Mesenchymal stem cell (in vitro differentiated cells and primary cell): ENCODE measurements around the gene KCNQ5.

Source experiments
- DNase-seq: peaks from one replicate; pipeline ENCODE4 v3.0.0-alpha.2; 2013
- H2AFZ ChIP-seq: one replicate; pipeline ENCODE4 v1.6.1; 2013; ENCODE audit warnings: low read depth, mild to moderate bottlenecking, control low read depth, inconsistent platforms, low read length, moderate library complexity
- H2AK5ac ChIP-seq: 2 replicates; pipeline ENCODE4 v1.6.1; 2013; ENCODE audit warnings: low read length, moderate library complexity, mild to moderate bottlenecking, inconsistent platforms; ENCODE audit not compliant: severe bottlenecking
- H2BK120ac ChIP-seq: one replicate; pipeline ENCODE4 v1.6.1; 2013; ENCODE audit warnings: low read depth, mild to moderate bottlenecking, inconsistent platforms, low read length, moderate library complexity
- H2BK12ac ChIP-seq, 2 experiments: one replicate each; pipeline ENCODE4 v1.6.1; 2013; ENCODE audit warnings: inconsistent platforms in 2 of 2, low read length in 2 of 2, mild to moderate bottlenecking in 2 of 2, moderate library complexity in 2 of 2, control low read depth in 1 of 2
- H2BK15ac ChIP-seq: one replicate; pipeline ENCODE4 v1.6.1; 2013; ENCODE audit warnings: mild to moderate bottlenecking, low read depth, inconsistent platforms; ENCODE audit not compliant: poor library complexity, severe bottlenecking
- H2BK5ac ChIP-seq: 2 replicates; pipeline ENCODE4 v1.6.1; 2013; ENCODE audit warnings: low read depth, mild to moderate bottlenecking, low read length, control low read depth, inconsistent platforms; ENCODE audit not compliant: poor library complexity, severe bottlenecking
- H3K14ac ChIP-seq, 2 experiments: one replicate each; pipeline ENCODE4 v1.6.1; 2013; ENCODE audit warnings: inconsistent platforms in 2 of 2, low read length in 2 of 2, control low read depth in 1 of 2, mild to moderate bottlenecking in 1 of 2, moderate library complexity in 1 of 2
- H3K18ac ChIP-seq, 2 experiments: one replicate each; pipeline ENCODE4 v1.6.1; 2013; ENCODE audit warnings: inconsistent platforms in 2 of 2, low read length in 2 of 2, control low read depth in 1 of 2, low read depth in 1 of 2, mild to moderate bottlenecking in 1 of 2
- H3K23ac ChIP-seq, 2 experiments: one replicate each; pipeline ENCODE4 v1.6.1; 2013; ENCODE audit warnings: inconsistent platforms in 2 of 2, low read length in 2 of 2, mild to moderate bottlenecking in 2 of 2, moderate library complexity in 2 of 2, control low read depth in 1 of 2
- H3K27ac ChIP-seq: 2 replicates; pipeline ENCODE4 v1.5.1; 2013; ENCODE audit warnings: mild to moderate bottlenecking, moderate library complexity, low read length, control low read depth, inconsistent platforms; ENCODE audit not compliant: poor library complexity, severe bottlenecking
- H3K27me3 ChIP-seq, 2 experiments: 2 replicates each; pipeline versions ENCODE4 v1.6.1 to v1.7.0; 2013; ENCODE audit warnings: low read length in 2 of 2, mild to moderate bottlenecking in 2 of 2, moderate library complexity in 2 of 2, control low read depth in 1 of 2, inconsistent platforms in 1 of 2; ENCODE audit not compliant: control insufficient read depth in 1 of 2, insufficient read depth in 1 of 2
- H3K36me3 ChIP-seq, 2 experiments: 2 replicates each; pipeline versions ENCODE4 v1.6.1 to v1.7.0; 2013; ENCODE audit warnings: low read length in 2 of 2, control low read depth in 1 of 2, inconsistent platforms in 1 of 2, low read depth in 1 of 2, mild to moderate bottlenecking in 1 of 2; ENCODE audit not compliant: insufficient read depth in 2 of 2, control insufficient read depth in 1 of 2
- H3K4ac ChIP-seq, 2 experiments: one replicate each; pipeline ENCODE4 v1.6.1; 2013; ENCODE audit warnings: inconsistent platforms in 2 of 2, low read length in 2 of 2, mild to moderate bottlenecking in 2 of 2, moderate library complexity in 2 of 2, control low read depth in 1 of 2, low read depth in 1 of 2
- H3K4me1 ChIP-seq: 2 replicates; pipeline ENCODE4 v1.6.1; 2013; ENCODE audit warnings: low read depth, low read length, control low read depth; ENCODE audit not compliant: control insufficient read depth, insufficient read depth
- H3K4me2 ChIP-seq: 2 replicates; pipeline ENCODE4 v1.6.1; 2013; ENCODE audit warnings: low read length, mild to moderate bottlenecking, inconsistent platforms; ENCODE audit not compliant: poor library complexity, severe bottlenecking
- H3K4me3 ChIP-seq, 2 experiments: 2 replicates each; pipeline versions ENCODE4 v1.5.1 to v1.7.0; 2013; ENCODE audit warnings: low read length in 2 of 2, mild to moderate bottlenecking in 2 of 2, control low read depth in 1 of 2, low read depth in 1 of 2; ENCODE audit not compliant: insufficient read depth in 1 of 2
- H3K79me1 ChIP-seq: replicated peaks from 2 replicates; pipeline ENCODE4 v1.6.1; 2013; ENCODE audit warnings: mild to moderate bottlenecking, control low read depth, low read length, inconsistent platforms; ENCODE audit not compliant: poor library complexity, severe bottlenecking
- H3K9ac ChIP-seq: 2 replicates; pipeline ENCODE4 v1.7.0; 2013; ENCODE audit warnings: mild to moderate bottlenecking, low read length, moderate library complexity
- H3K9me3 ChIP-seq: 2 replicates; pipeline ENCODE4 v1.7.0; 2013; ENCODE audit warnings: mild to moderate bottlenecking, low read length; ENCODE audit not compliant: control insufficient read depth
- H4K8ac ChIP-seq: one replicate; pipeline ENCODE4 v1.6.1; 2013; ENCODE audit warnings: inconsistent platforms, mild to moderate bottlenecking, low read length, moderate library complexity
- H4K91ac ChIP-seq: one replicate; pipeline ENCODE4 v1.6.1; 2013; ENCODE audit warnings: mild to moderate bottlenecking, low read length, inconsistent platforms
- WGBS: methylation state at CpG from one replicate; pipeline ENCODE4 v1.1.7; 2013; ENCODE audit warnings: mixed read lengths; 5-methylcytosine and 5-hydroxymethylcytosine counted together

Gene KCNQ5

DNA sequence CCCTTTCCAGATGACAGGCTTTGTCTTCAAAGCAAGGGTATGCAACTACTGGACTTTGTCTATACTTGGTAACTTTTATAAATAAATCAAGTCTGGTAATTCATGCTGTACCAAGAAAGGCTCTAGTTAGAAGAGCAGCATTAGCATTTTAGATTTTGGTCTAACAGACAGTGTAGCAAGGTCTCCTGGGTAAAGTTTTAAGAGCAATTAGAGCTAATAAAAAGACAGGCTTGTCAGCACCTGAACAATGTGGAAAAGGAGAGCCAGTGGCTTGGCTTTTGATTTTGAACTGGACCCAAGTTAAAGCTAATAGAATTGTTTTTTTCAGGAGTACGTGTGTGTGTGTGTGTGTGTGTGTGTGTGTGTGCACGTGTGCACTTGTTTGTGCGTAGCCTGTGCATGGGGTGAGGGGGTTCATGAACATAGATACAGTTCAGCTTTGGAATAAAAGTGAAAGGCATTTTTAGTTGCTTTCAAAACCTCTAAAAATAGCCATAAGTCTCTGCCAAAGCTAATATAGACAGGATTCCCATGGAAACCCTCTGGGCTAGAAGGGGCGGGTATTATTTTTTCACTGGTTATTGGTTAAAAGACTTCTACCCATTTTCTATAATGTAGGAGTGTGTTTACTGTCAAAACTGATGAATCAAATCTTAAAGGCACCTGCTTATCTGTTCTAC, 138.4 kb downstream of the KCNQ5 start:
- H3K79me1 ChIP-seq: no peaks in the 10 kb centered on the region
- 96% methylated on average over 2 of the region's 4 CpGs for WGBS

DNA sequence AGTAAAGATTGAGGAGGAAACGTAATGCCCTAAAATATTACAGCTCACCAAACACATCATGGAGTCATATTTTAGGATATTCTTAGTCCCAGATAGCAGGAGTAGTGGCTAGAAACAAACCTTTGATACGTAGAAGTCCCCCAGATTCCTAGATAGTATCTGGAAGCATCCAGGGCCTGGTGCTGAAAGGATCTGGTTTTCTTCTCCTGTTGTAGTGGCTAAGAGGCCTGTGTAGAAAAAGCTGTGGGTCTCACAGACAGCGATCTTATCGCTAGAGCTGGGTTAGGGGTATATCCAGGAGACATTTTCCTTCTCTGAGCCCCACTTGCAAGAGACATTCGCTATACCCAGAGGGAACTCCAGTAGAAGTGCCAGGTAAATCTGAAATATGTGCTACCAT, 139.9 kb downstream of the KCNQ5 start:
- Histone ChIP-seq H3K27ac (no peak overlapping the region), H3K9me3 (peaks cover 4% of the 10 kb centered on the region), H3K14ac (no peak overlapping the region), H2AFZ (no peak overlapping the region), H4K91ac (no peak overlapping the region), H2BK12ac (no peak overlapping the region), H3K79me1 (no peaks in the 10 kb centered on the region), H2AK5ac (no peak overlapping the region), H3K36me3 (no peaks in the 10 kb centered on the region), H3K4me1 (no peaks in the 10 kb centered on the region), H3K18ac (no peak overlapping the region), H4K8ac (no peak overlapping the region), H3K4ac (no peak overlapping the region), H3K23ac (no peak overlapping the region), H2BK15ac (no peak overlapping the region), H3K4me2 (no peak overlapping the region), H2BK120ac (no peak overlapping the region), H2BK5ac (no peak overlapping the region), H3K27me3 (no peaks in the 10 kb centered on the region), H3K9ac (no peak overlapping the region), H3K4me3 (no peak overlapping the region)
- 75% methylated on average over 2 of the region's 5 CpGs for WGBS
- DNase-seq: peak; percentile 16

More for the DNA sequence above, 138.4 kb downstream of the KCNQ5 start:
- Histone ChIP-seq H4K91ac (no peak overlapping the region), H2BK120ac (no peak overlapping the region), H2AK5ac (no peak overlapping the region), H2BK12ac (no peak overlapping the region), H3K23ac (no peak overlapping the region), H3K4me3 (no peak overlapping the region), H3K9ac (no peak overlapping the region), H4K8ac (no peak overlapping the region), H3K27me3 (no peaks in the 10 kb centered on the region), H2BK5ac (no peak overlapping the region), H2BK15ac (no peak overlapping the region), H3K9me3 (no peaks in the 10 kb centered on the region), H3K18ac (no peak overlapping the region), H3K4ac (no peak overlapping the region), H3K4me1 (peaks cover 1% of the 10 kb centered on the region), H3K4me2 (no peak overlapping the region), H2AFZ (no peak overlapping the region), H3K36me3 (no peaks in the 10 kb centered on the region), H3K14ac (no peak overlapping the region), H3K27ac (no peak overlapping the region)
- DNase-seq: no peak

DNA sequence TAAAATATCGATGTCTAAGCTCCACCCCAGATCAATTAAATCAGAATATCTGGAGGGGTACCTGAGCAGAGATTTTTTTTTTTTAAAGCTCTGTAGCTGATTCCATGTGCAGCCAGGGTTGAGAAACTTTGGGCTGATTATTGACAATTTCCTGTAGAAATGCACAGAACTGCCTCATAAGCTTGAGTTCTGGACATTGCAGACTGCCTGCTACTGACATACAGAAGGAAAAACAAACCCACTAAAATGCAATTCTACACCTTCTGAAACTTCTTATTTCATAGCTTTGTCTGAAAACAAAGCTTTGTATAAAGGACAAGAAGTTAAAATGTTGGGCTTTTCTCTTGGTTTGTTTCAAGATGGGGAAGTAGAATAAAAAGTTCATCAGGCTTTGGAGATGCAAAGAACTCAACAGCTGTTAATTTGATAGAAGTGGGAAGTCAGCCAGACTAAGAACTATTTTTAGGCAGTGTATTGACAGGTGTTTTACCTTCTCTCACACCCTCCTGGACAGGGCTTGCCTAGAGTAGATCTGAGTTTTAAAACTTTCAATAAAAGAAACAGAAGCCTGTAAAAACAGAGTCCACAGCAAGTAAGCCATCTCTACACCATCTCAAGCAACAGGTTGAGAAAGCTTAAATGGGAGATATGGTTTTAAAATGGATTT, 147.7 kb downstream of the KCNQ5 start:
- no peak for DNase-seq
- Histone ChIP-seq H3K27me3 (no peaks in the 10 kb centered on the region), H3K27ac (no peak overlapping the region), H3K23ac (no peak overlapping the region), H3K4me3 (no peak overlapping the region), H2BK15ac (no peak overlapping the region), H3K9me3 (peaks cover 4% of the 10 kb centered on the region), H3K4me1 (no peaks in the 10 kb centered on the region), H3K9ac (no peak overlapping the region), H4K91ac (no peak overlapping the region), H2BK12ac (no peak overlapping the region), H3K4ac (no peak overlapping the region), H3K36me3 (no peaks in the 10 kb centered on the region), H4K8ac (no peak overlapping the region), H3K4me2 (no peak overlapping the region), H2AK5ac (no peak overlapping the region), H3K14ac (no peak overlapping the region), H3K79me1 (no peaks in the 10 kb centered on the region), H3K18ac (no peak overlapping the region), H2BK120ac (no peak overlapping the region), H2AFZ (no peak overlapping the region), H2BK5ac (no peak overlapping the region)
- WGBS: no CpG with 5 or more reads among the region's 1 CpG

DNA sequence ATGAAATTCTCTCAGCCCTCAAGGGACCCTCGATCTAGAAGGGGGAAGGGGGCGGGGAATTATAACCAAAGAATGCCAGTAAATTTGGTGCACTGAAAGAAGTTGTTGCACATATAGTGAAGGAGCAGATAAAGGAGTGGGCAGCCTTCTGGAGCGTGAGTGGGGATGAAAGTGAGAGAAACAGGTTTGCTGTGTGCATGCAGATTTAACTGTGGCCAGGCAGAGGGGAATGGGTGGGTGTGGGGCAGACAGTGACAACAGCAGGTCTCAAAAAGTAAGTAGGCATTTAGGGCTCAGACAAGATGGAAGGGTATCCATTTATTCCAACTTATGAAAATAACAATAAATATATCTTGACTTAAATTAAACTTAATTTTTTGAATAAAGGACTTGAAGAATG, 149.1 kb downstream of the KCNQ5 start:
- Histone ChIP-seq H3K9ac (no peak overlapping the region), H2AK5ac (no peak overlapping the region), H2BK120ac (no peak overlapping the region), H3K4me1 (no peaks in the 10 kb centered on the region), H2AFZ (no peak overlapping the region), H3K4me2 (no peak overlapping the region), H3K4me3 (no peak overlapping the region), H2BK5ac (no peak overlapping the region), H2BK15ac (no peak overlapping the region), H3K27ac (no peak overlapping the region), H3K4ac (no peak overlapping the region), H3K9me3 (peaks cover 3% of the 10 kb centered on the region), H3K36me3 (no peaks in the 10 kb centered on the region), H3K27me3 (no peaks in the 10 kb centered on the region), H4K91ac (no peak overlapping the region), H3K18ac (no peak overlapping the region), H3K23ac (no peak overlapping the region), H2BK12ac (no peak overlapping the region), H4K8ac (no peak overlapping the region), H3K79me1 (no peaks in the 10 kb centered on the region), H3K14ac (no peak overlapping the region)
- 96% methylated on average over 3 of the region's 3 CpGs for WGBS
- no peak for DNase-seq
